Stimulated activated CD4-positive, alpha-beta T cell treated with anti-CD3 and anti-CD28 coated beads, Interleukin-15, amount 100 ng/mL, for 1 hour (primary cell): ENCODE measurements around the gene GABBR2.

ENCODE experiments used
- DNase-seq, 2 donors: peaks; one replicate each; pipeline ENCODE4 v3.0.0-alpha.2; 2020; ENCODE audit warnings: low read depth in 1 of 2, low spot score in 1 of 2

The GABBR2 gene

GRCh38 chr9:98374385-98375051 lies 334.2 kb downstream of the GABBR2 start:
- DNase-seq = no peak

DNA sequence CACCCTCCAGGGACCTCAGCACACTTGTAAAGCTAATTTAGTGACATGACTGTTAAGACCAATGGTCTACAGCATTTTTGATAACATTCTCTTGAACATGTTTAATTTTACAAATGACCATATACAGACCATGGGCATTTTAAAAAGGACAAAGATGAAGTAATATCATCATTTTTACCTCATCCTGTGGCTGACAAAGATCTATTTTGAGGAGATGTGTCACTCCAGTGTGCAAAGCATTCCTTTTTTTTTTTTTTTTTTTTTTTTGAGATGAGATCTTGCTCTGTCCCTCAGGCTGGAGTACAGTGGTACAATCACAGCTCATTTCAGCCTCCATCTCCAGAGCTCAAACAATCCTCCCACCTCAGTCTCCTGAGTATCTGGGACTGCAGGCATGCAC lies 335.1 kb downstream of the GABBR2 start:
- no peak for DNase-seq

GRCh38 chr9:98372077-98372836 lies 336.5 kb downstream of the GABBR2 start:
- no peak for DNase-seq

DNA sequence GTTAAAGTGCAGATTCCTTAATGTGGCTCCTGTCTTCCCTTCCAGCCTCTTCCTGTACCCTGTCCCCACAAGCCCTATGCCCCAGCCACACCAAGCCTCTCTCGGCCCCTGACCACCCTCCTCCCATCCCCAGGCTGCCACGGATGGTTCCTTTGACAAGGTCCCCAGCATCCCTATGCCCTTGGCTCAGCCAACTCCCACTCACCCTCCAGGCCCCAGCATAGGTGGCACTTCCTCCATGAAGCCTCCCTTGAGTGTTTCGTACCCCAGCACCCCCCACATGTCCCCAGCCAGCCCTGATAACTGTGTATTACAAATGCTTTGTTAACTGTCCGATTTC lies 337.8 kb downstream of the GABBR2 start:
- DNase-seq = no peak

DNA sequence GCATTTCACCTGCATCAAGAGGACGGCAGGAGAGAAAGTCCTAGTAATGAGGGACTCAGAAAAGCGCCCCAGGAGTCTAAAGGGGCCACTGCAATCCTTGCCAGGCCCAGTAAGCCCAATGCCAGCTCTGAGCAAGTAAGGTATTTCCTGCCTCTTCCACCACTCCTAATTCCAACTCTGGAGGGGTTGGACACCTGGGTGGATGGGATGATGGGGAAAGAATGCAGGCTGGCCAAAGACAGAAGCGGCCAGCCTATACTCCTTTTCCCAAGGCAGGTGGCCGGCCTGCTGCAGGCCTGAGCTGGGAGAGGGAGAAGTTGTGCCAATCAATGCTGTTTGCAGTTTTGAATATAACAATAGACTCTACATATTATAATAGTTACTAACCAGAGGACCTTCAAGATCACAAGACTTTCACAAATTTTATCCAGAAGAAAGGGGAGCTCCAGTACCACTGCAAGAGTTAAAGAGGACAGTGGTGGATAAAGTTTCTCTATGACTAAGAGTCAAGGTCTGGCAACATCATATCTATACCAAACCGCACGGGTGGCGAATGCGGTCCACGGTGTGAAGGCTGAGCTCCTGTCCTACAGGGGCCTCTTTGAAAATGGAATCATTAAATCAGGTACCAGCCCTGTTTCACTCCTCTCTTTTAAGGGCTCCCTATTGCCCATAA lies 338.3 kb downstream of the GABBR2 start:
- no peak for DNase-seq

DNA sequence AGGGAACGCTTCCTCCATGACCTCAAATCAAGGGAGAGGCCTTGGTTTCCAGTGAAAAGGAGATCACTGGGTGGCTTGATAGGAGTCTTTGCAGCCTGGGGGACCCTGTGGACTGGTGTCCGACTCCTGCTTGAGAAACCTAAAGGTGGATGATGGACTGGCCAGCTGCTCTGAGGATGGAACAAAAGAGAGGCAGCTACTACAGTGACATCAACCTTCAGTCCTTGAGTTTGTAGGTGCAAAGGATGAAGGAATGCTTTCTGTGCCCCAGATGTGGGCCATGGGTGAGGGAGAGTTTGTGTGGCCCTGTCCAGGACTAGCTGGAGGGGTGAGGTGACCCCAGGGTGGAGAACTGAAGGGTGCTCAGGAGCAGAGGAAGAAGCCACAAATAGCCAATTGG lies 338.8 kb downstream of the GABBR2 start:
- DNase-seq = no peak

GRCh38 chr9:98369471-98369870 lies 339.3 kb downstream of the GABBR2 start:
- no peak for DNase-seq

GRCh38 chr9:98369066-98369425 lies 339.7 kb downstream of the GABBR2 start:
- no peak for DNase-seq

DNA sequence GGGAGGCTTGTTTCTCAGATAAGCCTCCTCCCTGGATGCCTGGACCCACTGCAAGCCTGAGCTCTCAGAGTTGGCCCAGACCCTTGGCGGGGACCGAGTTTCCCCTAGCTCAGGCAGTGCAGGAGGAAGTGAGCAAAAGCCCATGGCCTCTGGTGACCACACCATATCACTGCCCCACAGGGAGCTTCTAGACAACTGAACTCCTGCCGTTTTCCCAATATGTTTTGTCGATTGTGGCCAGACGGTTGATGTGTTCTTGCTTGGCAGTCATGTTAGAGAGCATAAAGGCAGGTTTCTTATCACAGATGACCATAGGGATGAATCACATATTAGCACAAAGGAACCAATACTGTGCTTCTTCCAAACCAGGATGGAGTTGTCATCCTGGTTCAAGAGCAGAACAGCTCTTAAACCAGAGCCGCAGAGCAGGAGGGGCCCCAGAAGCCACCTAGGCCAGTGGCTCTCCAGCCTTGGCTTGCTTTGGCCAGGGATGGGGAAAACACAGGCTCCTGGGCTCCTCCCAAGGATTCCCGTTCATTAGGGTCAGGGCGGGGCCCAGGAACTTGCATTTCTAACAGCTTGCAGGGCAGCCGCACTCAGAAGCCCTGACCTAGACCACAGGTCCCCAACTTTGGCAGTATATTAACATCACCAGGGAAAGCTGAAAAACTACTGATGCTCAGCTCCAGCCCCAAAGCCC lies 340.2 kb downstream of the GABBR2 start:
- no peak for DNase-seq

DNA sequence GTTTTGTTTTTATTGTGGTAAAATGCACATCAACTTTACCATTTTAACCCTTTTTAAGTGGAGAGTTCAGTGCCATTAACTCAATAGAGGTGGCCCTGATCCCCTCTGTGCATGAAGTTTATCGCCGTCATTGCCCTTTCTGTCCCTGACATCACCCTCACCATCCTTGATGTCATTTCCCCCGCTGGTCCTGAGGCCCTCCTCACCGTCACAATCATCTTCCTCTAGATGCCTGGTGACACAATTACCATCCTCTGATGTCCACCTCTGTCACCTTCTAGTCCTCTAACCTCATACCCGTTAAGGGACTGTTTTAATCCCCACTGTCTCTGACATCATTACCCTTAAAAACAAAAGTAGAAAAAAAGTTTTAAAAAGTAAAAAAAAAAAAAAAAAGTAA lies 340.8 kb downstream of the GABBR2 start:
- DNase-seq = no peak

- no peak for DNase-seq
These were observed 341.3 kb downstream of the GABBR2 start for GRCh38 chr9:98367371-98367900.

GRCh38 chr9:98365781-98366180 lies 343.0 kb downstream of the GABBR2 start:
- DNase-seq = no peak

GRCh38 chr9:98365227-98365669 lies 343.5 kb downstream of the GABBR2 start:
- DNase-seq = no peak

DNA sequence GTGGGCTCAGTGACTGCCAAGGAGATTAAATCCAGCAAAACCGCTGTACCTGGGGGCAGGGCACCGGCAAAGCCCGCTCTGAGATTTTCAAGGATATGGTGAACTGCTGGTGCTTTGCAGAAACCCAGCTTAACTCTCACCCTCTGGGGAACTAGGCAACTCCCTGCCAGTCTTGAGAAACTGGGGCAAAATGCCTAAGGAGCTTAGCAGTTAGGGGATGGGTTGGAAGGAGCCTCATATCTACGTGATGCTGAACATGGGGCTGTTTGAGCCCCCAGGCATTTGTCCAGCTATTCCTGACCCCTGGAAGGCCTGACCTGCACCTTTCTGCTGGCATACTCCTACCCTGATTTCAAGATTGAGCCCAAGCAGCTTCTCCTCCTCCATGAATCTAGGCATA lies 344.6 kb downstream of the GABBR2 start:
- no peak for DNase-seq

- no peak for DNase-seq
These were observed 345.1 kb downstream of the GABBR2 start for GRCh38 chr9:98363644-98364043.

DNA sequence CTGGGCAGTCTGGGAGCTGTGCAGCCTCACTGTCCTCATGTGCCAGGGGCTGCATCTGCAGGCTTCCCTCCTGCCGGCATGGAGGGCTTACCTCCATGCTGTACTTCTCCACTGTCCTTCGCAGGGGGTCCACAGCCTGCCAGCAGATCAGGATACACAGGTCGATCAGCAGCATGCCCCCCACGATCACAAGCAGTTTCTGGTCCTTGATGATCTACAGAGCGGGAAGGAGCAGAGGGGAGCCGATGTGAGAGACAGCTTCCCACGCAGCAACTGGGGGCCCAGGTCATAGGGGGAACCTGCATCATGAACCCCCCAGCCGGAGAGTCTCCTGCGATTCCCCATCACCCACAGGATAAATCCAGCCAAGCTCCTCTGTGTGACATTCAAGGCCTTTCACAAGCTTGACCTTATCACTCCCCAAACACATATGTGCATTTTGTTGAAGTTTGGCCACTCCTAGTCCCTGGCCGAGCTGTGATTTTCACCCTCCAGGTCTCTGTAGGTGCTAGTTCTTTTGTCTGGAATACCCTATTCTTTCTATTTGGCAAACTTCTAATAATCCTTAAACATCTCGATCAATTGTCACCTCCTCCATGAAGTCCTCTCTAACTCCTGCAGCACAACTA lies 346.0 kb downstream of the GABBR2 start:
- no peak for DNase-seq

GRCh38 chr9:98361645-98362044 lies 347.1 kb downstream of the GABBR2 start:
- no peak for DNase-seq

GRCh38 chr9:98360176-98360708 lies 348.5 kb downstream of the GABBR2 start:
- no peak for DNase-seq

GRCh38 chr9:98359569-98359968 lies 349.2 kb downstream of the GABBR2 start:
- DNase-seq = no peak

DNA sequence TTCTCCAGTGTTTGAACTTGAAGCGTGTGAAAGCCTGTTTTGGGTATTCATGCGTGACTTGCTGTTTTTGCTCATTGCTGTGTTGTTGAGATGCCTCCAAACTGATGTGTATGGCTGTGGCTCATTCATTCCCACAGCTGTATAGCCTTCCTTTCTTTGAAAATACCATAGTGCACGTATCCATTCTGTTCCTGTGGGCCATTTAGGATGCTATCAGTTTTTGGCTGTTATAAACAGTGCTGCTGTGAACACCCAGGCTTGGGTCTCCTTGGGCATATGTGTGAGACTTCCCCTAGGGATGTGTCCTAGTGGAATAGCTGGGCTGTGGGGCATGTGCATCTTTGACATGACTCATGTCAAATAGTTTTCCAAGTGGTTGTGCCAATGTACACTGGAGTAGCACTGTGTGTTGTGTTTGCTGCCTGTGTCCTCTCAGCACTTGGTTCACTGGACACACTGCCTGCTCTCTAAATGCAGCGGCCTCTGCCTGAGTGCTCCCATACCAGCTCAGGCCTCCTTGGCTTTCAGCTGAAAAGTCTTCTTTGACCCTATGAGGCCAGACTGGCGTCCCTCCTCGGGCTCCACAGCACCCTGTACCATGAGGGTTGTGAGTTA lies 350.7 kb downstream of the GABBR2 start:
- DNase-seq = no peak
